Hematopoietic multipotent progenitor cell treated with erythropoietin and hydrocortisone succinate and interleukin-3 and kit ligand, for 15 days (in vitro differentiated cells): ENCODE results near the gene TMTC2.

Experiments
- DNase-seq: peaks from one replicate; pipeline ENCODE4 v3.0.0-alpha.2; 2015; ENCODE audit warnings: low spot score

The TMTC2 gene

DNA sequence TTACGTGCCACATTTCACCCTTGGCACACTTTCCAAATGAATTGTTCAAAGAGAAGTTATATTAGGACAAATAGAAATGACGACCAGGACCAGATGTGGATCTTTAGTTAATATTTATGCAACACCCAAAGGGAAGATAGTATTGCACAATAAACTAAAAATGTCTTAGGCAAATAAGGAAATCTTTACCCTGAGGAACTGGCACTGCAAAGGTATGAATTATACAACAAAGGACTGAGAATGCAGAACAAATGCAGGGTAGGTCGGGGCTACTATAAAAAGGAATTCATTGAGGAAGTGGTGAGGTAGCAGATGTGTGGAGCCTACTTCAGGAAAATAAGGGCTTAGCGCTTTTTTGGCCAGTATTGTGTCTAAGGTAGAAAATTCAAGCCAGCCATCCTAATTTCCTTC, 3.9 kb upstream of the TMTC2 start:
- DNase-seq: no peak

- peak; percentile 53 for DNase-seq
These were observed 927 bp upstream of the TMTC2 start for GRCh38 chr12:82685790-82686167.

DNA sequence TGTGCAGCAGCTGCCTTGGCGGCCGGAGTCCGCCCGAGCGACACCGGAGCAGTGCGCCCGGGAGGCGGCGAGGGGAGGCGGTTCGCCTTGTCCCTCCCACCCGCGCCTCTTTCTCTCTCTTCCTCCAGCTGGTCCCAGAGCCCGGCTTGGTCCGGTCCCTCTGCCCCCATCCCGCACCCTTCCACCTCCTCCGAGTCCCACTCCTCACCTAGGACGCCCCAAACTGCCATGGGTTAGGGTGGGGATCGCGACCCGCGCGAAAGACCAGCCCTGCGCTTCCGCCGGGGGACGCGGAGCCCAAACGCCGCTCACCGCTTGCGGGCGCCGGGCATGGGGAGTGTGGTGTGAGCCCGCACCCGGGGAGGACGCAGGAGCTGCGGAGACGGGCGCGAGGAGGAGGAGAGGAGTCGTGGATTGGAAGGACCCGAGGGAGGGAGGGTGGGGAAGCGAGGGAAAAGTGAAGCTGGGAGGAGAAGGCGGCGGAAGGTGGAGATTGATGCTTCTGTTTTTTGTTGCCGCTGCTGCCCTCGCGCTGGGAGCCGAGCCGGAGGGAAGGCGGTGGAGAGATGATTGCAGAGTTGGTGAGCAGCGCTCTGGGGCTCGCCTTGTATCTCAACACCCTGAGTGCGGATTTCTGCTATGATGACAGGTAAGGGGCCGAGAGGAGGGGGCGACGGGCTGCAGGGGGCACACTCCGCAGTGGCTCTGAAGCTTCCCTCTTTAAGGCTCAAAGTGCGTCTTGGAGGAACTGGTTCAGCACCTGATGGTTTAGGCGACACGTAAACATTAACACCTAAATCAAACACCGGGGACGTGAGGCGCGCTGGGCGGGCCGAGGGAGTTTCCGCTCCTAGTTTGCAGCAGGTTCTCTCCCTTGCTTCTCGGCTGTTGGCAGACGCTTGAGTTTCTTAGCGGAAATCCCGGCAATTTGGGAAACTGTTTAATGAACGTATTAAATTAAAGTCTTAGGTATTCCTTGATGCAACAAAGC, 610 bp downstream of the TMTC2 start:
- DNase-seq: no peak

GRCh38 chr12:82688035-82688501, 1.4 kb downstream of the TMTC2 start:
- DNase-seq: no peak

DNA sequence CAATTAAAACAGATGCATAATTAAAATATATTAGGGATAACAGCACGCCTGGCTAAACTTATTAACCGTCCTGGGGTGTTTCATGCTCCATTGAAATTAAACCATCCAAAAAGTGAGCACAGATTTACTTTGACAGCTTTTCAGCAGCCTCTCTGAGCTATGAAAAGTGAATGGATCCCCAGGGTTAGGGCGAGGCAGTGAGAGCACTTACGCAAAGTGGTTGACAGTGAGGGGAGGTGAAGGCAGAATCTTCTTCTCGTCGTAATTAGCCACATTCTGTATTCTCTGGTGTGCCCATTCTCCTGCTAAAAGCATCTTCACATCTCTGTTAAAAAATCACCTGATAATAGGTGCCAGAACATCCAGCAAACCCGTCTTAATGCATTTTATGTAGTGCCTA, 1.9 kb downstream of the TMTC2 start:
- no peak for DNase-seq

DNA sequence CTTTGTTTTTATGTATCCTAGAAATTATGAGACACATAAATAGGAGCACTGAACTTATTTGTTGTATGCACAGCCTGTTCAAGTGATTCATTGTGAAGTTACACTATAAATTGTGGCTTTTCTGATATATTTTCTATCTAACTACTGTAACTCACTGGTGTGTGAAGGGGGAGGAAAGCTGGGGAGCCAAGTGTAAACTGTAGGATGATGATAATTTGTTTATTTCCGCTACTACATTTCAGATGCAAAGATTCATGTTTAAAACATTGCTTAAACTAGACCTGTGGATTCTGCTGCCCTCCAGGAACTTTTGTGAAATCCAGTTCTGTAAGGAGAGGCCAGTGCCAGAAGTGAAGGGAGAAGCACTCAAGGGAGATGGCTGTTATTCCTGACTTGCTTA, 3.3 kb downstream of the TMTC2 start:
- no peak for DNase-seq

GRCh38 chr12:82691513-82691912, 4.8 kb downstream of the TMTC2 start:
- DNase-seq: no peak

GRCh38 chr12:82694276-82694675, 7.6 kb downstream of the TMTC2 start:
- DNase-seq: no peak

- no peak for DNase-seq
These were observed 8.3 kb downstream of the TMTC2 start for GRCh38 chr12:82694970-82695369.

DNA sequence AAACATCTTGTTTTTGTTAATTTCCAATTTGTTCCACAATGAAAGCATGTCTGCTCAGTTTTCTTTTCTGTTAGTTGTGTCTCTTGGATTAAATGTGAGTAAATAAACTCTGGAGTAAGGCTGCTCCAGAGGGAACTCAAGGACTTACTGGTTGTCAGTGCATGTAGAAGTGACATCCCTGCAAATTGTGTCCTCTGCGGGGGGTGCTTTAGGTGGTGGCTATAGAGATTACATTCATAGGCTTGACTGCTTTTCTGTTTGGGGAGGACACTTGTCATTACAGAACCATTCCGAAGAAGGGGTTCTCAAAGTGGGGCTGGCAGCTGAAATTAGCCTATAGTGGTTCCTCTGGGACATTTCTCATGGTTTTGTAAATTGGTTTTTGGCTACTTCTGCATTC, 8.8 kb downstream of the TMTC2 start:
- no peak for DNase-seq

GRCh38 chr12:82696543-82696942, 9.8 kb downstream of the TMTC2 start:
- no peak for DNase-seq

DNA sequence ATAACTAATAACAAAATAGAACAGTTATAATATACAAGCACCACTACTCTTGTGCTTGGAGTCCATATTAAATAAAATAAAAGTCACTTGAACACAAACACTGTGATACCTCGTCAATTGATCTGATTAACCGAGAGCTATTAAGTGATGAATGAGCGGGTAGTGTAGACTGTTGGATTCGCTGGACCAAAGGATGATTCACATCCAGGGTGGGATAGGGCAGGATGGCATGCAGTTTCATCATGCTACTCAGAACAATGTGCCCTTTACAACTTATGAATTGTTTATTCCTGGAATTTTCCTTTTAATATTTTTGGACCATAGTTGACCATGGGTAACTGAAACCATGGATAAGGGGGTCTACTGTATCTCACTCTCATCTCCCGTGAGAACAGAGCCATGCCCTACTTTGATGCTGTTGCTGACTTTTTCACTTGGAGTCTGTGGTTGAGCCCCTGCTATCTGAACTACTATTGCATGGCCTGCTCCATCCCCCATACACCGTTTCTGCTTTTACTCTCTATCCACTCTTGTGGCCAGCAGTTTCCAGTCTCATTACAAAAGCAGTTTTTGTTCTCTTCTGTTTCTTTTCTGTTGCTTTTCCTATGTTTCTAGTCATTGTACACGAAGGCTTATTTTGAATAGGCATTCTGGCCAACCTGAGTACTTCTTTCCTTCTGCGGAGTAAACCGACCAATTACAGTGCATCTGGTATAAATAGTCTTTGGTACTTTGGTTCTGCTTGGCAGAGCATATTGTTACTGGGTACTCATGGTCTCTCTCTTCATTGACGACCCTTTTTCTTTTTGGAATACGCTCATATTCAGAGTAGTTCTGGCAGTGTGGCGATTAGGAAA, 12.2 kb downstream of the TMTC2 start:
- no peak for DNase-seq

DNA sequence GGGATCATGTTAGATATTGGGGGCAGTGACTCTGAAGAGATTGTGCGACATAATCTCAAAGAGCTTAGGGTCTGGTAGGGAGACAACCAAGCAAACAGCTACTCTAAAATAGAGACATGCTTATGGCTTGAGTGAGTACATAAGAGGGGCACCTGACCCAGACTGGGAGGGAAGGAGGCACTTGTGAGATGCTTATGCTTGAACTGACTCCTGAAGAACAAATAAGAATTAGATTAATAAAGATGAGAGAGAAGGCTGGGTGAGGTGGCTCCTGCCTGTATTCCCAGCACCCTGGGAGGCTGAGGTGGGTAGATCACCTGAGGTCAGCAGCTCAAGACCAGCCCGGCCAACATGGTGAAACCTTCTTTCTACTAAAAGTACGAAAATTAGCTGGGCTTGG, 19.1 kb downstream of the TMTC2 start:
- DNase-seq: no peak

DNA sequence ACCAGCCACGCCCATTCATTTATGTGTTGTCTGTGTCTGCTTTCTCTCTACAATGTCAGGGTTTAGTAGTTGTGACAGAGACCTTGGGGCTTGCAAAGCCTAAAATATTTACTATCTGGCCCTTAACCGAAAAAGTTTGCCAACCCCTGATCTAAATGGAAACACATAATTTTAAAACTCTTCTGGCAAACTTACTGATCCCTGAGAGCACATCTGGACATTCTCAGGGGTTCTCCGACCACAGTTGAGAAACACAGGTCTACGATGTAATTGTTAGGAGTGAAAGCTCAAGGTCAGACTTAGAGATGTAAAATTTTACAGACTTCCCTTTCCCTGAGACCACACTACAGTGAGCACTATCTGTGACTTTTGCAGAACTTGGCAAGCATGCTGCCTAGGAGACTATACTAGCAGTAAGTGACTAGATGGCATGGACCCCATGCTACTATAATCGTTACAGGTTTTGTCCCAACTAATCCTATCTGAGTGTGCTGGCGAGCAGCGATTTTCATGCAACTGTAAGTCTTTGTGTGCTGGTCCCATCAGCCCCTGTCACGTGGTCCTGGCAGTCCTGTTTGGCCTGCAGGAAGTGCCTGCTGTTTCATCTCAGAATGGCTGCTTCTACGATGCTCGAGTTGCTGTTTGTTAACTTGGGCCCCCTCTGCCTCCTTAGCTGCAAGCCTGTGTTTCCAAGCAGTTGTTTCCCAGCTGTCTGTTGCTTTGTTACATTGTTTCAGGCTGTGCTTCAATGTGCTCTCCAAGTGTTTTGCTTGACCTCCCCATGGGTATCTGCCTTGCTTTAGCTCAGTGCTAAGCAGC, 21.6 kb downstream of the TMTC2 start:
- no peak for DNase-seq

DNA sequence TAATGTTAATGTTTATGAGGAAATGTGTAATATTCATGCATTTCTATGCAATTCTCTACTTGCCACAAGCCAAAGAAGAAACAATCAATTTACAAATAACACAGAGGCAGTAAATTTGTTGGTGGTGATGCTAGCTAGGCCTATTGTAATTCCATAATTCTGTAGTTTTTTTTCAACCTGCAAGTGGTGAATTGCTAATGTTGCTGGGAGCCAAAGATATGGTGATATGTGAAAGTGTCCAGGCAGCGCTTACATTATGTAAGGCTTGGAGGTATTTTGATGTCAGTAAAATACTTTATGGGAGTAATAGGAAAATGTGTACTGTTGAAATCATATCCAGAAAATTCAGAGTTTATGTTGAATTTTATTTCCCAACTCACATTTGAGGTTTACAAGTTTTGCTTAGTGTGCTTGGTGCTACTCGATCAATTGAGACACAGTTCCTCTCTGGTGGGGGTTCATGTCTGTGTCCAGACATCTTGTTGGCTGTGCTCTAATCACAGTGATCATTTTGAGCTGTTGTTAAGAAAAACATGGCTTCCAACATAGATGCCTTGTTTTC, 23.2 kb downstream of the TMTC2 start:
- DNase-seq: no peak

GRCh38 chr12:82710741-82711140, 24.0 kb downstream of the TMTC2 start:
- DNase-seq: no peak

- no peak for DNase-seq
These were observed 27.7 kb downstream of the TMTC2 start for GRCh38 chr12:82714427-82714826.

DNA sequence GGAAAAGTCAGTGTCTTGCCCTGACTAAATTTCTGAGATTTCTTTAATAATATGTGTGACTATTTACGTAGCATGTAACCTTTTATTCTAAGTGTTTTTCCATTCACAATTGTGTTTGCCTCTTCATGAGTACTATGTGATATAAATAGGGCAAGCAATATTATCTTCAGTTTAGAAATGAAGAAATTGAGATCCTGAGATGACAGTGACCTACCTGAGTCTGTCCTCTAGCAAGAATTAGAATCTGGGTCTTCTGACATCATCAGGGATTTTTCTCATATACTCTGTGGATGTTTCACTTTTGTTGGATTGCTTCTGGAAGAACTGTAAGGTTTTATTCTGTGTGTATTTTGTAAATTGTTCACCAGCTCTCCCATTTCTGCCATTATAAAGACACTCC, 35.0 kb downstream of the TMTC2 start:
- DNase-seq: no peak

GRCh38 chr12:82723093-82723492, 36.4 kb downstream of the TMTC2 start:
- DNase-seq: no peak

DNA sequence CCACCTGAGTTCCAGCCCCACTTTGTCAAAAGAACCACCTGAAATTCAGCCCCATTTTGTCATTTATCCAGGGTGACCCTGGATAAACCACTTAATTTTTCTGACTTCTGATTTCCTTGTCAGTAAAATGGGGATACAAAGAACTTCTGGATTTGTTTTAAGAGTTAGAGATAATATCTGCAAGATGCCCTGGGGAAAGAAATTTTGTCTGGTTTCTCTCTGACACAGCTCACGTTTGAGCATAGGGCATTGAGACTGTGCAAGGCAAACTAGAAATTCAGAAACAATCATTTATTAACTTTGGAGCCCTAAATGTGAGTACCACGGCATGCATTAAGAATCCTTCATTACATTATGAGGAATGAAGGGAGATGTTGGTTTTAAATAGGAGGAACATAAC, 37.2 kb downstream of the TMTC2 start:
- DNase-seq: no peak

- DNase-seq: no peak
These were observed 39.0 kb downstream of the TMTC2 start for GRCh38 chr12:82725741-82726140.

- no peak for DNase-seq
These were observed 41.2 kb downstream of the TMTC2 start for GRCh38 chr12:82727886-82728285.
